Calu3 (cell line): ENCODE results near the gene TEX51. TPM values are rescaled to one million over a fixed set of nuclear protein-coding genes. Genes with fewer than 3 reads are reported as not detected.

ENCODE experiments used
- BruUV-seq: library from RNA; stranded (reverse); fragments of 400-500 nt; replicated peaks from 2 replicates; lab custom pipeline; 2021; lab: Mats Ljungman, UMichigan
- CTCF ChIA-PET: fragments of 300-600 bp; sonication (Branson Sonifier 250); formaldehyde crosslinking; loops from one replicate; lab custom pipeline; 2022; ENCODE audit warnings: antibody characterized with exemption; lab: Charles Lee
- DNase-seq: peaks from one replicate; pipeline ENCODE4 v3.0.0; 2022
- H3K27ac Mint-ChIP-seq: one replicate; pipeline ENCODE4 v1.8.0; 2022; ENCODE audit warnings: mixed read lengths; ENCODE audit not compliant: unreplicated experiment
- H3K27me3 Mint-ChIP-seq: one replicate; pipeline ENCODE4 v1.8.0; 2022; ENCODE audit warnings: mixed read lengths; ENCODE audit not compliant: unreplicated experiment
- H3K36me3 Mint-ChIP-seq: one replicate; pipeline ENCODE4 v1.8.0; 2022; ENCODE audit warnings: mild to moderate bottlenecking, moderate library complexity, mixed read lengths; ENCODE audit not compliant: insufficient read depth, unreplicated experiment
- H3K4me1 Mint-ChIP-seq: one replicate; pipeline ENCODE4 v1.8.0; 2022; ENCODE audit warnings: mild to moderate bottlenecking, low read depth, mixed read lengths; ENCODE audit not compliant: unreplicated experiment
- H3K4me3 Mint-ChIP-seq: one replicate; pipeline ENCODE4 v1.8.0; 2022; ENCODE audit warnings: mild to moderate bottlenecking, low read depth, moderate library complexity, mixed read lengths; ENCODE audit not compliant: unreplicated experiment
- H3K9me3 Mint-ChIP-seq: one replicate; pipeline ENCODE4 v1.8.0; 2022; ENCODE audit warnings: low read depth, mixed read lengths; ENCODE audit not compliant: unreplicated experiment
- CTCF ChIP-seq: fragments of 200-600 bp; IDR thresholded peaks from one replicate; pipeline ENCODE4 v1.8.0; 2022; ENCODE audit warnings: antibody characterized with exemption; ENCODE audit not compliant: unreplicated experiment
- intact Hi-C: fragments of 100-400 bp; cut with micrococcal nuclease; formaldehyde crosslinking; loops from one replicate; pipeline ENCODE4 v1.10.0; 2022; ENCODE audit not compliant: unreplicated experiment
- total RNA-seq: library from RNA; stranded (reverse); gene quantifications from 2 replicates; pipeline ENCODE4 v1.2.3, GENCODE V29; 2022

TEX51 gene
- total RNA-seq, 1 experiment from 2014 or later: not detected

GRCh38 chr2:126888046-126888445, 10.6 kb upstream of the TEX51 start:
- Mint-ChIP-seq H3K36me3 (no peaks in the 10 kb centered on the region), H3K27ac (no peak overlapping the region), H3K27me3 (peaks cover 18% of the 10 kb centered on the region), H3K9me3 (no peaks in the 10 kb centered on the region), H3K4me3 (no peak overlapping the region), H3K4me1 (no peaks in the 10 kb centered on the region)
- TF ChIP-seq CTCF: no peak
- intact Hi-C loops: no loop called here
- no peak for DNase-seq
- BruUV-seq: no TSS peak
- CTCF ChIA-PET: no interaction called here

GRCh38 chr2:126889071-126889470, 9.6 kb upstream of the TEX51 start:
- CTCF ChIA-PET: no interaction called here
- intact Hi-C loops: no loop called here
- DNase-seq: no peak
- Mint-ChIP-seq H3K36me3 (no peaks in the 10 kb centered on the region), H3K4me3 (no peak overlapping the region), H3K27ac (no peak overlapping the region), H3K4me1 (no peaks in the 10 kb centered on the region), H3K9me3 (no peaks in the 10 kb centered on the region), H3K27me3 (peaks cover 18% of the 10 kb centered on the region)
- no peak for TF ChIP-seq CTCF
- BruUV-seq: no TSS peak

- no peak for DNase-seq
- Mint-ChIP-seq H3K9me3 (no peaks in the 10 kb centered on the region), H3K4me1 (no peaks in the 10 kb centered on the region), H3K36me3 (no peaks in the 10 kb centered on the region), H3K27ac (no peak overlapping the region), H3K27me3 (peaks cover 18% of the 10 kb centered on the region), H3K4me3 (no peak overlapping the region)
- no TSS peak for BruUV-seq
- CTCF ChIA-PET: no interaction called here
- no peak for TF ChIP-seq CTCF
- intact Hi-C loops: no loop called here
These were observed 9.1 kb upstream of the TEX51 start for GRCh38 chr2:126889496-126890135.

- no peaks in the 10 kb centered on the region for H3K9me3 Mint-ChIP-seq
- H3K4me1 Mint-ChIP-seq: no peaks in the 10 kb centered on the region
- H3K4me3 Mint-ChIP-seq: no peak overlapping the region
- no TSS peak for BruUV-seq
- CTCF ChIA-PET: no interaction called here
- DNase-seq: no peak
- intact Hi-C loops: no loop called here
- H3K36me3 Mint-ChIP-seq: no peaks in the 10 kb centered on the region
- no peak for TF ChIP-seq CTCF
- no peak overlapping the region for H3K27ac Mint-ChIP-seq
- H3K27me3 Mint-ChIP-seq: peaks cover 18% of the 10 kb centered on the region
These were observed 8.6 kb upstream of the TEX51 start for GRCh38 chr2:126890136-126890510.
